ENCODE data around the gene CPZ.
A peak's percentile ranks its signal among the peaks of the same experiment; 100 is the strongest.
"Not testable (repeated sequence)": the region's sequence is repeated elsewhere in the genome, so short reads cannot be mapped to it uniquely, and the experiment has no call there.

Gene CPZ

DNA sequence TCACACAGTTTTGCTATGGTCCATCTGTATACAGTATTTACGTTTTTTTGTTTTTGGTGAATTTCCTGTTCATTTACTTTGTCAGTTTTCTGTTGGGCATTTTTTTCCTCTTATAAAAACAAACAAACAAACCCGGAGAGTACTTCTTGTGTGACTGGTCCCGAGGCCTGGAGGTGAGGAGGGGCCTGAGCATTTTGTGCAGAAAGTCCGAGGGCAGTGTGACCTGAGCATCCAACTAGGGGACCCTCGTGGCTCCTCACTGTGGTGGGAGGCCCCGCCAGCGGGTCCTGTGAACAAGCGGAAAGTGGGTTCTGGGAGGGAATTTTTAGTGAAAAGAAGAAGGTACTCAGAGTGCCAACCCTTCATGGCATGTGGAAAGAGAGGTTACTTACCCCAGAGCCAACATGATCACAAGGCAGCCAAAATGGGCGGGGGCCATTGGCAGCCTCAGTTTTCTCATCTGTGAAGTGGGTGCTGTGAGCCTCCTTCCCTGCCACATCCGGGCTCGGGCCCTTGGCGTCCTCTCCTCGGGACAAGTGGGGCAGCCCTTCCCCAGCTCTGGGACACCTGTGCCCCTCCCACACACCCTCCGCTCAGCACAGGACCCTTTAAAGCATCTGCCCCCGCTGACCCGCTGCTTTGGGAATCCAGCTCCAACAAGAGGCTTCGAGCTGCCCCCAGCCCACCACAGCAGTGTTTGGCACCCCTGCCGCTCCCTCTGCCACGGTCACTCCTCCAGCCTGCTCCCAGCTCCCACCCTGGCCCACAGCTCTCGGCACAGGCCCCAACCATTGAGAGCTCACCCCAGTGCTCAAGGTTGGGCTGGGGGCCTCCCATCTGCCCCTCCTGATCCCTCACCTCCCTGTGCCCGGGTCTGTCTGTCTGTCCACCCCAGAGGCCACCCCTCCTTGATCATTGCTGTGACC lies 35.2 kb upstream of the CPZ start:
- DNase-seq = no peak

DNA sequence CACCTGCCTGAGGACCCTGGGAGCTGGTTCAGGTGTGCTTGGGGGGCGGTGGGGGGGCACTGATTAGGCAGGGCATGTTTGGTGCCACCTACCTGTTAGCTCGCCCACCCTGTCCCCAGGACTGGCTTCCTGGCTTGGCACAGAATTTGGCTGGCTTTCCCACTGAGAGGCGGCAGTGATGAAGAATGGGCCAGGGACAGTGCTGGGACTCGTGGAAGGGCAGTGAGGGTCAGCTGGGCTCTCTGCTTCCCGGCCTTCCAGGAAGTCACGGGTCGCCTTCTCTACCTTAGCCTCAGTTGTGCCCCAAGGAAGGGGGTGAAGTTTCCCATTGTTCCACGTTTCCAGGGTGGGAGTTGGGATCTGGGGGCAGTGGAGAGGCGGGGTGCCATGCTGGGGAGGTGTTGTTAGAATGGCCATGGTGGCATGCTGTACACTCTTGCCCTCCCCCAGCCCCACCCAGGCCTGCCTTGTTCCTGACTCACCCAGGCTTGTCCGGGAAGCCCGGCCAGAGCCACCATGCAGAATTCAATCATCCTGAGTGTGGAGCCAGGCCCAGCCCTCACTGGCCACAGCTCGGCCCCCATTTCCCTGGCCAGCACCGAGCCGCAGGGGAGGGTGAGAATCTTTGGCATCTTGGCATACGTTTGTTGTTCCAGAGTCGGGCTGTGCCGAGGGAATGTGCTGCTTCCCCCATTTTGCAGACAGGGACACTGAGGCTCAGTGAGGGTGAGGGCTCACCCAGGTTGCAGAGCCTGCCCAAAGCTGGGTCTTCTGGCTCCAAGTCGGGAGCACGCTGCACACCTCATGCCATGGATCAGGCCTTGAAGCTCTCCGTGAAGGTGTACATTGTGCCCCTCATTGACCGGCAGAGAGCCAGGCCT lies 34.2 kb upstream of the CPZ start:
- DNase-seq = no peak

DNA sequence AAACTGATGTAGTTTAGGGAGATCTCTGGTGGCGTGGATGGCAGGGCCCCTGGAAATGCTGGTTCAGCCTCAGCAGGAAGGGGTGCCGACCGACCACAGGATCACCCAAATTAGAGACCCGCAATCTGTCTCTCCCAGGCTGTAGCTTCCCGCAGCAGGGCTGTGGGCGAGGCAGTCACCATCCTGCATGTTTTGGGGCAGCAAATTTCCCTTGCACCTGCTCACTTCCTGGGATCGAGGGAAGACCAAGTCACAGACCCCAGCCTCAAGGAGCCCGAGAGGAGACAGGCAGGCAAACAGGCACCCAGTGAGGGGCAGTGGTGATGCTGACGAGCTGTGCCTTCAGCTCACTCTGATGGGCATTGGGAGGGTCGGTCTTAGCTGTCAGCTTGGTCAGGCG lies 33.6 kb upstream of the CPZ start:
- DNase-seq = no peak

DNA sequence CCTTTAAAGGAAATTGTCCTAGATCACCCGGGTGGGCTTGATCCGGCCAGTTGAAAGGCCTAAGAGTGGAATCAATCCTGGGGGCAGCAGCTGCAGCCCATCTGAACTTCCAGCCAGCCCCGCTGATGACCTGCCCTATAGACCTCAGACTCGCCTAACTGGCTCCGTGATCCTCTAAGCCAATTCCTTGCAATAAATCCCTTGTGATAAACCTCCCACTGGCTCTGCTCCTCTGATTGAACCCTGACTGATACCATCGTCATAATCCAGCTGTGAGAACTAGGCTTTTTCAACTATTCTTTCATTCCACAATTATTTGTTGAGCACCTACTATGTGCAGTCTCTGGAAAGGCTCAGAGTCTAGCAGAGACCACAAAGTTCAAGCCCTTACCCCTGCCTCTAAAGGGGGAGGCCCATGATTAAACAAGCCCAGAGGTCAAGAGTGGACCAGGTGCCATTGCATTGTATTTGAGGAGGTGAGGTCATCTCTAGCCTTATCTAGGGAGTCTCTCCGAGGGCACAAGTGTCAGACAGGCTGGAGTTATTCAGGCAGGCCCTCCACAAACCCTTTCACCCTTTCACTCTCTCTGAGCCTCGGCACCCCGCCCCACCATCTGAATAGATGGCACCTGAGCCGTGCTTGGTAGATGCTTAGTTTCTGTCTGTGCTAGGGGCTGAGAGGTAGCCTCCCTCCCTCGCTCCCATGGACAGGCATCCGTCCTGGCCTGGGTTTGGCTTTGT lies 32.9 kb upstream of the CPZ start:
- no peak for DNase-seq

DNA sequence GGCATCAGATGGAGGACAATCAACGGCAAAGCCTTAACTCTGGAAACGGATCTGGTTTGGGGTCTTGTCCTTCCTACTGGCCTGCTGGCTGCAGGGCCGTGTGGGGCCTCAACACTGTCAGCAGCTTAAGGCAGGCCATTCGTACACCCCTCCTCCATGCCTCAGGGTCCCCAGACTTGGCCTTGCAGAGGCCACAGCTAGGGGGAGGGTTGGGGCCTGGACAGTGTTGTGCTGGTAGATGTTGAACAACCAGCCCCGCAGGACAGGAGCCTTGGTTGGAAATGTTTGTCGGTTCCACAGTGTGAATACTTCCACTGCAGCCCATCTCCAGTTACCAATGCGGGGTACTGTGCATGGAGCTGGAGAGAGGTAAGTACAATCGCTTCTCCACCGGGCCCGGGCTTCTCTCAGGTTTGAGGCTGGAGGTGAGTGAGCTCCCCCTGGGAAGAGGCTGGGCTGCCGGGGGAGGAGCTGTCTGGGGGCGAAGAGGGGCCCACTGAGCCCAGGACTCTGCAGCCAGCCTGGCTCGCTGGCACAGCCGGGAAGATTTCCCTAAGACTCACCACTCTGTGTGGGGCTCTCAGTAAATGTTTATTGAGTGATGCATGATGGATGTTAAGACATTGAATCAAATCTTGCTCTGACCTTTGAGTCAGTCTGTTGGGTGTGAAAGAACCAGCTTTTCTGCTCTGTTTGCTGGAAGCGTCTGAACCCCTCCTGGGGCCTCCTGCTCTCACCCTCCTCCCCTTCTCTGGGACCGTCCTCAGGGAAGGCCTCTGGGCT lies 32.1 kb upstream of the CPZ start:
- DNase-seq = no peak

DNA sequence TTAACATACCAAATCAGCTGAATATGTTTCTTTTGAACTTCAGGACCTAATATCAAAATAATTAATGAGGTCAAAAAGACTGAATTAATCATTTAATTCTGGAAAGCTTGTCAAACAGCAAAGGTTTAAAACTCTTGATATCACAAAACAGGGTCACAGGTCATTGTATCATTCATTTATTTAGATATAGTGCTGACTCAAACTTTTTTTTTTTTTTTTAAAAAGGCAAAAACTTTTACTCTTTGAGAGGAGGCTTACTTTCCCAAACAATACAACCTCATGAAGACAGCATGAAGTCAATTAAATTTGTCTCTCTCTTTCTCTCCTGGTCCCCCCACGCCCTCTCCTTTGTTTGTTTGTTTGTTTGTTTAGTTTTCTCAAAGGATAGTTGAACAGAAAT lies 28.0 kb upstream of the CPZ start:
- DNase-seq = no peak

DNA sequence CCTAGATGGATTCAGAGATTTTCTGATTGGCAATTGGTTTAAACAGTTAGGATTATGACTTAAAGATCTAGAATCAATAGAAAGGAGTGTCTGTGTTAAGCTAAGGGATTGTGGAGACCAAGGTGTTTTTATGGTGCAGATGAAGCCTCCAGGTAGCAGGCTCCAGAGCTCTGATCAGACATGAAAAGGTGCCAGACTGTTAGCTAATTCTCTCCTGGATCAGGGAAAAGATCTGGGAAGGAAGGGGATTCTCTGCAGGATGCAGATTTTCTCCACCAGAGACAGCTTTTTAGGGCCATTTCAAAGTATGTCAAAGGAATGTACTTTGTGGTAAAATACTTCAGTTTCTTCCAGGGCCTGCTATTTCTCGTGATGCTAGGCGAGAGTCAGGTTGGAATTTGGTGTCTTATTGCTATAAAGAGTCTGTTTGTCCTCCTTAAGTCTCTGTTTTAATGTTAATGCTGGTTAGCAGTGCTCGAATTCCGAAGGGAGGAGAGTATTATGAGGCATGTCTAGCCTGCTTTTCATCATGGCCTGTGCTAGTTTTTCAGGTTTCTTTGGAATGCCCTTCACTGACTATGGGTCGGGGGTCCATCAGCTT lies 24.4 kb upstream of the CPZ start:
- no peak for DNase-seq

DNA sequence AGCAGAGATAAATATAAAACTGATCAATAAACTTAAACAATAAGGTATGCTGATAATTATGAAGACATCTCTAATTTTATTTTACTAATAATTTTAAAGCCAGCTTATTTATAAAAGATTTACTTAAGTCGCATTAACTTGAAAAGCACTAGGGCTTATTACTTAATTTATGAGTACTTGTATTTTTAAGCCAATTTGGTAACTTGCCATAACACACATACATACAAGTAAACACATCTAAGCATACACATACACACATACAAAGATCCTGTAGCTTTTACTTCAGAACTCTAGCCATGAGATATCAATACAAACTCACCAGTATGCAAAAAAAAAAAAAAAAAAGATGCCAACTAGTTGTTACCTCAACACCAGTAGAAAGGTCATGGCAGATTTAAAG lies 22.4 kb upstream of the CPZ start:
- no peak for DNase-seq

DNA sequence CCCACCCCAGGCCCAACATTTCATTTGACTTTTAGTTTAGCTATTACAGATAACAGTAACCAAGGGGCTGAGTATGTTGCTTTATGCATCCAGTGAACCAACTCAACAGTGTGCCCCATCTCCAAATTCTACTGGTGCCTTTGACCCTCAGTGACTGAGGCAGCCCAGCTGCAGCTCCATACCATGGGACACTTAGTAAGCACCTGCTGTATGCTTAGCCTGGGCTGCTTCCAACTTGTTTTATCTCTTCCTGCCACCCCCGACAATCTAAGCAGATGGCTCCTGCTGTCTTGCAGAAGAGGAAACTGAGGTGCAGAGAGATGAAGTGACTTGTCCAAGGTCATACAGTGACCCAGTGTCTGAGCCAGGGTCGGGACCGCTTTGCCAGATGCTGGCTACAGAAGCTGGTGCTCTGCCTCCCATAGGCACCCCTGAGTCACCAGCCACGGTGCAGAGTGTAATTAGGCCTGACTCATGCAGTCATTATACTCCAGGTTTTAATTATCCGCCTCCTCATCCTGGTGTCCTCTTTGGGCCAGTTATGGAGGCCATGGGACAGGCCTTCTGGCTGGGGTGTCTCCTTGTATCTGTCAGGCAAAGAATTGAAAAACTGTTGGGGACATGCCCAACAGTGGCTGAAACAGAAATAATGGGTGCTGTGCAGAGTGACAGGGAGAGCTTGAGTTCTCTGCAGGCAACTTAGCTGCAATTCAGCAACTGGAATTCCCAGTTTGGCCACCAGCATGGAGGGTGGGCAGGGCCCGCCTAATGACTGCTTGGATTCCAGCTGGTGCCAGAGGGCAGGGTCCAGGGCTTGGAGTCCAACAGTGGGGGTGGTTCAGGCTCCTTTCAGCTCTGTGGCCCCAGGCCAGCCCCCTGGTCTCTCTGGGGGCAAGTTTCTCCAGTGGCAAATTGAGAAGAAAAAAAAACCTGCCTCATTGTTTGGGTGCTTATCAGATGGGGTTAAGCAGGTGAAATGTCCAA lies 20.6 kb upstream of the CPZ start:
- DNase-seq = no peak

DNA sequence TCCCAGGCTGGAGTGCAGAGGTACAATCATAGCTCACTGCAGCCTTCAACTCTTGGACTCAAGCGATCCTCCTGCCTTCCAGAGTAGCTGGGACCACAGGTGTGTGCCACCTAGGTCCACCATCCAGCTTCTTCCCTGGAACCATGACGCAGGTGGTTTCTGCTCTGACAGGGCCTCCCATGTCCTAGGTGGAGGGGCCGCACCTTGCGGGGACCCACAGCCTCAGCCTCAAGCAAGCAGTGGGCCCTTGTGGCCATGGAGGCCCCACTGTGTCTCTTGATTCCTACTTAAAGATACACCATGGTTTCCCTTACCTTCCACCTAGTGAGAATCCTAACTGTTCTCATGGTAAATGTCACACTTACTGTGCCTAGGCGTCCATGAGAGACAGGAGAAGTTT lies 19.3 kb upstream of the CPZ start:
- no peak for DNase-seq

DNA sequence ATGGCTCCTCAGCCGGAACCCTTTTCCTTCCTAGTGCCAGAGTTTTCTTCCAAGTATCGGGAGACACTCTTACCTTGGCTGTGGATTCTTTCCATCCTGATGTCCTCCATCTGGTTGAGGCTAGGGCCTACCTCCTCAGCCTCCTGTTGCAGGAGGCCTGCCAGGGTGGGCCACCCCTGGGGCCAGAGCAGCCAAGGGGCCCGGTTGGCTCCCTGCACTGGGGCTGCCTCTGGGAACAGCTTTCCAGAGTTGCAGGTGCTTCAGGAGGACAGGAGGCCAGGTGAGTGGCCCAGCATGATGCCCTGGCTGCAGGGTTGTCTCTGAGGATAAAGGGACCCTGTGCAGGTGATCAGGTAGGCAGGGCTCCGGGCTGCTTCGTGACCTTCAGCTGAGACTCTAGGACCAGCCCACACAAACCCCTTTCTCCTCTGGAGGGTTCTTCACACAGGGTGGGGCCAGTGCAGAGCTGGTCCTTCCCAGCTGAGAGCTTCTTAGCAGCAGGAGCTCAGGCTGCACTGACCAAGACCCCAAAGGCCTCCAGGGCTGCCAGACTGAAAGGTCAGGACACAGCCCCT lies 17.7 kb upstream of the CPZ start:
- DNase-seq = no peak

DNA sequence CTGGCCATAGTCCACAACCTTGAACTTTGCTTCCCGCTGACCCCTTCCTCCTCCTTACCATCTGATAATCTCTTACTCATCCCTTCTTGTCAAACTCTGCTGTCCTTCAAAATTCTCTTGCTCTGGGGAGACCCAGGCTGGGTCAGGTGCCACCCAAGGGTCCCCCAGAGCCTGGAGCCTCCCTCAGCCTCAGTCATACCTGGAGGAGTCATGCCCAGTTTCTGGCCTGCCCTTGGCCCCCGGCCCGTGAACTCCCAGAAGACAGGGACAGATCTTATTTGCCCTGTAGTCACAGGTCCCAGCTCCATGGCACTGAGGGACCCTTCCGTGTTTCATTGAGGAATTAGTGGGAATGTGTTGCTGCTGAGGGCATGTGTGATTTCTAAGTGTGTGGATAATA lies 17.1 kb upstream of the CPZ start:
- DNase-seq = no peak

DNA sequence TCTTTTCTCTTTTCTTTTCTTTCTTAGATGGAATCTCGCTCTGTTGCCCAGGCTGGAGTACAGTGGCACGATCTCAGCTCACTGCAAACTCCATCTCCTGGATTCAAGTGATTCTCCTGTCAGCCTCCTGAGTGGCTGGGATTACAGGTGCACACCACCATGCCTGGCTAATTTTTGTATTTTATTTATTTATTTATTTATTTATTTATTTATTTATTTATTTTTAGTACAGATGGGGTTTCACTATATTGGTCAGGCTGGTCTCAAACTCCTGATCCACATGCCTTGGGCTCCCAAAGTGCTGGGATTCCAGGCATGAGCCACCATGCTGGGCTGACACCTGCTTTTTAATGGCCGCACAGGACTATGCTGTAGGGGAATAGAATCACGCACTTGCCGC lies 16.0 kb upstream of the CPZ start:
- DNase-seq = not testable (repeated sequence)

DNA sequence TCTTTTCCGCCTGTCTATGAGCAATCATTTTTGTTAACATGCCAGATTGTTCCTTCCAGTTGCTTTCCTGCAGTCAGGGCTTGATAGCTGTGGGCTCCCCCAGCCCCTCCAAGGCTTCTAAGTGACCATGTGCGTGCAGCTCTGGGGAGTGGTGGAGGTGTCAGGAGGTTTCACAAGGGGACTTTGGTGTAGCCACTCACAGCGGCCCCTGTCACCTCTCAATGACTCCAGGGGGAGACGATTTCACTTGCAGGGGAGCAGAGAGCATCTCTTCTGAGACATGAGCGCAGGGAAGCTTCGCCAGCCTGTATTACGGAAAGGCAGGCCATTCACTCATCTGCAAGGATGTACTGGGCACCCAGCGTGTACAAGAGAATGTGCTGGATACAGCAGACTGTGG lies 15.5 kb upstream of the CPZ start:
- DNase-seq = no peak

DNA sequence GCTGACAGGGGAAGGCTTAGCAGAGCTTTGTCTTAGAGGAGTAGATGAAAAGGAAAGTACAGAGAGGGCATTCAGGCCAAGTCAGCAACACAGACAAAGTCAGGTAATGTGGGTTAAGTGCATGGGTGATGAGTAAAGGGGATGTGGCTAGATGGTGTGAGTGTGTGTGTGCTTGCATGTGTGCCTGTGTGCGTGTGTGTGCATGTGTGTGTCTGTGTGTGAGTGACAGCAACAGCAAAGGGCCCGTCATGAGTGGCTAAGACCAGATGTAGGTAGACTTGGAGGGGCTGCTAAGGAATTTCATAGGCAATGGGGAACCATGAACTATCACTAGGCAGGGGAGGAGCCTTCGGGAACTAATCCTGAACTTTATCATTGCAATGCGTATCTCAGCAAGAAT lies 14.6 kb upstream of the CPZ start:
- no peak for DNase-seq

DNA sequence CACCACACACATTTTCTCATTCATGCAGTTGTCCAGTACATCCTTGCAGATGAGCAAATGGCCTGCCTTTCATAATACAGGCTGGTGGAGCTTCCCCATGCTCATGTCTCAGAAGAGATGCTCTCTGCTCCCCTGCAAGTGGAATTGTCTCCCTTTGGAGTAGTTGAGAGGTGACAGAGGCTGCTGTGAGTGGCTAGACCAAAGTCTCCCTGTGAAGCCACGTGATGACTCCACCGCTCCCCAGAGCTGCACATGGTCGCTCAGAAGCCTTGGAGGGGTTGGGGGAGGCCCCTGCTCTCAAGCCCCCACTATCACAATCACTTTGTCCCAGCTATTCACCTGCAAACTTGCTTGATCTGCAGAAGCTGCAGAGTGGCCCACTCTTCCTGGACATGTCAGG lies 13.8 kb upstream of the CPZ start:
- no peak for DNase-seq

DNA sequence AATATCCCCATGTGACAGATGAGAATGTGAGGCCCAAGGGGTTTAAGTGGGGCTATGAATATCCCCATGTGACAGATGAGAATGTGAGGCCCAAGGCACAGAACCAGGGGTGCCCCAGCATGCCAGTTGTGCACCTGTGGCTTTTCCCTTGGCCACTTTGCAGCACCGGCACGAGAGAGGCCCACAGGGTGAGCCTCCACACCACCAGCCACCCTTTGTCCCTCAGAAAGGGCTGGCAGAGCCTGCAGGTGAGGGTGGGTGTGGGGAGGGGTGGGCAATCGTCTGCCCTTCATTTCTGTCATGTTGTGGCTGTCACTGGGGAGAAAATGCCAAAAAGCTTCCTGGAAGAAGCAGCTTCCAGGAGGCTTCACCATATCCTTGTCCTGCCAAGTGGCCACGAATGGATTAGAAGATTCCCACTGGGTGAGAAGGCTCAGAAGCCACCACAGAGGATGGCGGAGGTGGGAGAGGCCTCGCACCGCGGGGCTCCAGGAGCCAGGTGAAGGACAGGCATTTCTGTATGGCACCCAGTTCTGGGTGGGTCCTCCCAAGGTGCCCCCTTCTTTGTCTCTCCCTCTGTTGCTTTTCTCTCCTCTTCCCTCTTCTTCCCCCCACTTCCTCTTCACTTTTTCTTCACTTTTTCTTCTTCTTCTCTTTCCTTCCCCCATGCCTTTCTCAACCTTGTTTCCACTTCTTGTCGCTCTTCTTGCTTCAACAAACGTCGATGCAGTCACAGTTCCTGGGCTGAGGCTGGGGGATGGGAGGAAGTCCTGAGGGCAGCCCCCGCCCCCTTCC lies 12.8 kb upstream of the CPZ start:
- DNase-seq = no peak

DNA sequence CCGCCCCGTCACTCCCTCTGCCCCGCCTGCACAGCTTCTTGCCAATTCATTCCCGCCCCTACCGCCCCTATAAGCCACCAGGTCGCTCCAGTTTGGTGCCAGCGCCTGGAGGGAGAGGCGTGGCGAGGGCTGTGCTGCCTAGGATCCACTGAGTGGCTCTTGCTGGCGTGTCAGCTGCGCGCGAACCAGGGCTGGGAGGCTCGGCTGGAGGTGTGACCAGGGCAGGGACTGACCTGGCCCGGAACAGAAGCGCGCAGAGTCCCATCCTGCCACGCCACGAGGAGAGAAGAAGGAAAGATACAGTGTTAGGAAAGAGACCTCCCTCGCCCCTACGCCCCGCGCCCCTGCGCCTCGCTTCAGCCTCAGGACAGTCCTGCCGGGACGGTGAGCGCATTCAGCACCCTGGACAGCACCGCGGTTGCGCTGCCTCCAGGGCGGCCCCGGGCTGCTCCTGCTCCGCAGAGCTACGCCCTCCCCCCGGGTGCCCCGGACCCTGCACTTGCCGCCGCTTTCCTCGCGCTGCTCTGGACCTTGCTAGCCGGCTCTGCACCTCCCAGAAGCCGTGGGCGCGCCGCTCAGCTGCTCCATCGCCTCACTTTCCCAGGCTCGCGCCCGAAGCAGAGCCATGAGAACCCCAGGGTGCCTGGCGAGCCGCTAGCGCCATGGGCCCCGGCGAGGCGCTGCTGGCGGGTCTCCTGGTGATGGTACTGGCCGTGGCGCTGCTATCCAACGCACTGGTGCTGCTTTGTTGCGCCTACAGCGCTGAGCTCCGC lies 12.1 kb upstream of the CPZ start, which contains the start of gene GPR78:
Gene GPR78 (plus strand): TSS at position 72 of the 773 bp plus-strand sequence. CDS start 591 bp downstream, at position 663.
- DNase-seq = peak; percentile 22
